Stimulated activated CD4-positive, alpha-beta T cell treated with anti-CD3 and anti-CD28 coated beads, TNF-alpha, amount 100 ng/mL, for 48 hours (primary cell): ENCODE results near the gene RHBDL2.
"Not testable (repeated sequence)": the region's sequence is repeated elsewhere in the genome, so short reads cannot be mapped to it uniquely, and the experiment has no call there.

Experiments used
- DNase-seq, 3 donors: peaks; one replicate each; pipeline ENCODE4 v3.0.0-alpha.2; 2020; ENCODE audit warnings: low read depth in 3 of 3

The RHBDL2 gene

DNA sequence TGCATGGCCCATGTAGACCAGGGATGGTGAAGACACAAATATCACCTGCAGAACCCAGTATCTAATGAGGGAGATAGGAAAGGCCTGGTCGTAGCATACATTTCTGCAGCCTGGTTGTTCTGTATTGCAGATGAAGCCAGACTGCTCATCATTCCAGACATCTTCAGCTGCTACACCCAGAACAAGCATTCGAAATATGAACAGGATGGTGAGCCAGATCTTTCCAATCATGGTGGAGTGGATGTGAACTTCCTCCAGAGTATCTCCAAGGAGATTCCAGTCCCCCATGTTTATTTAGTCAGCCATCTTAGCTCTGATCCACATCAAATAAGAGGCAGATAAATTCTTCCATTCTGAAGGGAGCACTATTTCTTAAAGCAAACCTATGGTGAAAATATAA is 65.8 kb downstream of the RHBDL2 start:
- DNase-seq = no peak

DNA sequence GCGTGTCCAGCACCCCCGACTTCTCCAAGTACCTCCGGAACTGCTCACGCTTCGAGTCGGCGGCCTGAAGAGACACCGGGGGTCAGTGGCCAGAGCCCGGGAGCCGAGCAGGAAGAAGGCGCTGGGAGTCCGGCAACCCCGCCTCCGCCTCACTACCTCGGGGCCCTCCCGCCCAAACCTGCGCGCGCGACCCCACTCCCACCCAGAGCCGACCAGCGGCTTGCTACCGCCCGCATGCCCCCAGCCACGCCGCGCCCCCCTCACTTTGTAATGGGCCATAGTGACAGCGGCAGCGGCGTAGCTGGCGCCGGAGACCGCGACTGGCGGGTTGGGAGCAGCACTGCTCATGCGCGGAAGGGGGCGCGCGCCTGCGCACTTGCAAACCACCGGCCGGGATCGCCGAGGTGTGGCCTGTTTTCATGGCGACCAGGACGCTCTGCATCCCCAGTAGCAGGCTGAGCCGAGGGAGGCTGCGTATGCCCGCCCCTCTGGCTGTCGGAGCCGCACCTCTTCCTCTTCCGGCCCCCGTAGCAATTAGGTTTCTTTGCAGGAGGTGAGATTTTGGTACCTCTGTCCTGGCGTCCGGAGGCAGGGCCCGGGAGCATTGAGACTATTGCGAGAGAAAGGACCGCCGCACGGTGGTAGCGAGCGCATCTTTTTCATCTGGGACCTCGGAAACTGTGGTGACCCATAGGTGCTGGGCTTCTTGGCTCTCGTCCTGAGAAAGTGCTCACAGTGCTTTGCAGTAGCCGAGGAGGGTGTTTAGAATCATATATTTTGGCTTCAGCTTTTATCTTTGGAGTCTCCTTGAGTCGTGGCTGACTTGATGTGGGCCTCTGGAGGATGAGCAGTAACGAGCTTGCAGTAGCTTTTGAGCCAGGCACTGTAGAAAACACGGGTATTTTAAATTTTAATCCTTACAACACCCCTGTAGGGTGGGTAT is 68.3 kb downstream of the RHBDL2 start, which contains the start of gene MYCBP:
TSS of gene MYCBP (minus strand) at position 322 of the 943 bp plus-strand sequence. CDS start at position 279, 43 bp downstream.
- DNase-seq = peak; percentile 91 to 94 (median 93)

DNA sequence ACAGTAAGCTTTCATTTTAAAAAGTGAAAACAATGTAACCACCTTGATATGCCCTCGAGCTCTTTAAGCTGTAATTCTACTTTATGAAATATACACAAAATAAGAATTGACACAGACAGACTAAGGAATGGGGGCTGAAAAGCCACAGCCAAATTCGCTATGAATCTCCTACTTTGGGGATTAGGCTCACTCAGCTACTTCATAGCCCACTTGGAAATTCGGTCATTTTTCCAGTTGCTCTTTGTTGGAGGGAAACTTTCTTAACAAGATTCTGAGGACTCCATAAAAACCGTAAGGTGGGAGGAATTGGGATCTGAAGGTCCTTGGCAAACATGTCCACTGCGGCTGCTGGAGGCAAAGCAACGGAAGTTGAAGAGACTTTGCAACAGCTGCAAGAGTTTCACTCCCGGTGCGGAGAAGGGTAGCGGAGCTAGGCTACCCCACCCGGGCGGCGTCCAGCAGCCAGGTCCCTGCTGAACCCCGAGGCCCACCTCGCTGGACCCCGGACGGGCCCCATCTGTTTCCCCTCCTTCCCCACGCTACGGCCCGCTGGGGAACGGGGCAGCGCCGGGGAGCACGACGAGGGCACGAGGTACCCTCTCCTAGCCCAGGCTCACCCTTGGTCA is 69.1 kb downstream of the RHBDL2 start:
- peak in 1 of 3 donors; percentile 15 for DNase-seq

DNA sequence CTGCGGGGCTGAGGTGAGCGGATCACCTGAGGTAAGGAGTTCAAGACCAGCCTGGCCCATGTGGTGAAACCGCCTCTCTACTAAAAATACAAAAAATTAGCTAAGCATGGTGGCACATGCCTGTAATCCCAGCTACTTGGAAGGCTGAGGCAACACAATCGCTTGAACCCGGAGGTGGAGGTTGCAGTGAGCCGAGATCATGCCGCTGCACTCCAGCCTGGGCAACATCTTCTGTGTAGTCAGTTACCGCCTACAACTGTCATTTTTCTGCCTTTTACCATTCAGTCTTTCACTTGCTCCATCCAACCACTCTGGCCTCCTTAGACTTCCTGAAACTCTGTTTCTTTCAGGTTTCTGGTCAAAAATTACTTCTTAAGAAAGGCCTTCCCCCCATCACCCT is 70.6 kb downstream of the RHBDL2 start:
- DNase-seq = no peak

DNA sequence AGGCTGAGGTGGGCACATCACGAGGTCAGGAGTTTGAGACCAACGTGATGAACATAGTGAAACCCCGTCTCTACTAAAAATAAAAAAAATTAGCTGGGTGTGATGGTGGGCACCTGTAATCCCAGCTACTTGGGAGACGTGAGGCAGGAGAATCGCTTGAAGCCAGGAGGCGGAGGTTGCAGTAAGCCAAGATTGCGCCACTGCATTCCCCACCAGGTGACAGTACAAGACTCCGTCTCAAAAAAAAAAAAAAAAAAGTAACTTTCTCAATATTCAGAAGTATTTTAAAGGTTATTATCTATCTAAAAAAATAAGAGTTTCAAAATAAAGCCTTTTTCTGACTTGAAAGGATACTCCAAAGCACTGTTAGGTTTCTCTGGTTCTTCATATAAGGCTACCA is 74.4 kb downstream of the RHBDL2 start:
- no peak for DNase-seq

DNA sequence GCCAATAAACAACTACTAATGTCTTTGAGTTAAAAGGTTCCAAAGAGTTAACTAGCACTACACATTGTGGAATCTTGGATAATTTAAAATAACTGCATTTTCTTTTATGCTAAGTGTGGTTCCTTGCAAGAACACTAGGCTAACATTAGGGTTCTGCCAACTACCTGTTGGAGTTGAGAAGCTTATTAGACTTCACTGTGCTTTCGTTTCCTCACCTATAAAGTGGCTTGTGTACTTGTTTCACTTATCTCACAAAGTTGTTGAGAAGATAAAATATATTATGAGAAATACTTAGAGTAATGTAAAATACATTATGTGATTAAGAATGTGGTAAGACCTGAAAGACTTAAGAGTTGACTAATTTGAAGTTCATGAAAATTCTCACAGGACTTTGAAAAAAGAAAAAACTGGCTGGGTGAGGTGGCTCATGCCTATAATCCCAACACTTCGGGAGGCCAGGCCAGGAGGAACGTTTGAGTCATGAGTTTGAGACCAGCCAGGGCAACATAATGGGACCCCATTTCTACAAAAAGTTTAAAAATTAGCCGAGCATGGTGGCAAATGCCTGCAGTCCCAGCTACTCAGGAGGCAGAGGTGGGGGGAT is 76.4 kb downstream of the RHBDL2 start:
- no peak for DNase-seq

DNA sequence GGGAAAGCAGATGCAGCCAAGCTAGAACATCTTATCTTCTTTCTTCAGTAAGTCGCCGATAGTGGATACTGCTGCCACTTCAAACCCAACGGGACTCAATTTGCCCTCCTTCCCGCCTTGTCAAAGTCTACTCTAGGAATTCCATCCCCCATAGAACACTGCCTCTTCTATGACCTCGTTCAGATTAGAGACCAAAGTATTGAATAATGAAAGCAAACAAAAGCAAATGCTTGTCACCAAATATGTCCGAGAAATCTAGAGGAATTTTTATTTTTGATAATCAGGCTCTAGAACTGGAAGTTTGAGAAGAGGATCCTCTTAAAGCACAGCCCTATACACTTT is 81.2 kb downstream of the RHBDL2 start:
- DNase-seq = no peak

DNA sequence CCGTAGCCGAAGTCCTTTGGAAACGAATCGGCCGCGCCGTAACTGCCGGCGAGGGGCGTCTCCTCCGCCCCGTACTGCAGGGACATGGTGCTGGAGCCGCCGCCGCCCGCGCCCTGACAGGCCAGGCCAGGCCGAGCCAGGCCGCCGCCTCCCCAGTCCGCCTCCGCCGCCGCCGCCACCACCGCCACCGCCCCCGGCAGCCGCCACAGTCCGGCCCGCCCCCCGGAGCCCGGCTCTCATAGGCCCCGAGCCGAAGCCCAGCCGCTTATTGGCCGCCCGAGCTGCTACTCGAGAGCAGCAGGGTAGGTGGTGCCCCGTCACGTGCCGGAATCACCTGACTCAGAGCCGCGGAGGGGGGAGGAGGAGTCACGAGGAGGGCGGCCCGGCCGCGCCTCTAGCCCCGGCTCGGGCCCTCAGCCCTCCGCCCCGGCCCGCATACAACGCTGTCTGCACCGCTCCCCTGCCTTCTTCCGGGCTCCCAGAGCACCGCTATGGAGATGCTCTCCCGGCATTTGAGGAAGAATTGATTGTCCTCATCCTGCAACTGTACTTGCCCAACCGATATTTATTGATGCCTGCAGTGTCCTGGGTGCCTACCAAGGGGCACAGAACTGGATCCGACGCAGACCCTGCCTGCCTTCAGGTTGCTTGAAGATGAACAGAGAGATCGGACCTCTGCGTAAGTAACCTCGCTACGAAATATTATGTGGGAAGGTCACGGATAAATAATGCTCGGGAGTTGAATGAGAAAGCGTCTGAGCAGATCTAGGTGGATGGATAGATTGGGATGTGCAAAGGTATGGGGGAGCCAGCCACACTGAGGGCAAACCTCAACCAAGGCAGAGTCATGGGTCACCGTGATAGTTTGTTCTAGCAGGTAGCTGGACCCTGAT is 81.8 kb downstream of the RHBDL2 start, which contains the start of gene RRAGC:
TSS of gene RRAGC (minus strand) at position 212 of the 893 bp plus-strand sequence. CDS start at position 86, 126 bp downstream.
- peak; percentile 95 to 98 (median 97) for DNase-seq

DNA sequence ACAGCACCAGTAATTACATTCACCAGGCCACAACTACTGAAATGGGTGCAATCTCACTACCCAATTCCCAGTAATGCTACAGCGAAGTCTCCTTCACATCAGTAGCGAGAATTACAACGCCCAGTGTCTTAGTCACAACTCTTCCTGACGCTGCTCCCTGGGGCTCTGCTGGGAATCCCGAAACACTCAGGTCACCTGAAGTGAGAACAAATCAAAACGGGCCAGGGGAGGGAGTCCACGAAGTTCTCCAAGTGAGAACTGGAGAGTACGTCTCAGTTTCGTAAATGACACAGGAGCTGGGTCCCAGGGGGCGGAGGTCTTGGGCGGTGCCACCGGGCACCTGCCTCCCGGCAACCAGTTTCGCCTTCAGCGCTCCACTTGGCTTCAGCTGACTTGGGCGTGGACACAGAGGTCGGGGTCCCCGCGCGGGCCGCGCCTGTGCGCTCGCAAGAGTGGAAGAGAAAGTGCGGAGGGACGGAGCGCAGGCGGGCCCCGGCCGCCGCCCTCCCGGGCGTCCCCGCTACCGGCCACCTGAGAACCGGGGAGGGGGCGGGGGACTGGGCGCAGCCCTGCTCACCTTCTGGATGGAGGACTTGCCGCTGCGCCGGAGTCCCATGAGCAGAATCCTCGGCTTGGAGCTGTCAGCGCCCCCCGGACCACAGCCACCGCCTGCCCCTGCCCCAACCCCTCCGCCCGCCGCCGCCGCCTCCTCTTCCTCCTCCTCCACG is 82.6 kb downstream of the RHBDL2 start:
- peak; percentile 29 to 37 (median 32) for DNase-seq

DNA sequence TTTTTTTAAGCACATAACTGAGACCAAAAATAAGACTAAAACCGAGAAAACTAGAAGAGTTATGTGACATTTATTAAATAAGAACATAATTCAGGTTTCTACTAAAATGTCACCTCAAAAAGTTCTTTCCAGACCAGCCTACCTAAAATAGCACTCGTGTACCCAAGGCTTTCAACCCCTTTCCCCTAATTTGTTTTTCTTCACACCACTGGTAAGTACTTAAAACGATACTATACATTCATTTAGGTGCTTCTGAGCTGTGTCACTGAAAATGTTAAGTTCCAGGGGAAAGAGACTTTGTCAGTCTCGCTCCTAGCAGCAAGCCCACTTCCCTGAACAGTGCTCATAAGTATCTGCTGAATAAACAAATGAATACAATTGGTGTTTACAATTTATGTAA is 88.8 kb downstream of the RHBDL2 start:
- DNase-seq = no peak

DNA sequence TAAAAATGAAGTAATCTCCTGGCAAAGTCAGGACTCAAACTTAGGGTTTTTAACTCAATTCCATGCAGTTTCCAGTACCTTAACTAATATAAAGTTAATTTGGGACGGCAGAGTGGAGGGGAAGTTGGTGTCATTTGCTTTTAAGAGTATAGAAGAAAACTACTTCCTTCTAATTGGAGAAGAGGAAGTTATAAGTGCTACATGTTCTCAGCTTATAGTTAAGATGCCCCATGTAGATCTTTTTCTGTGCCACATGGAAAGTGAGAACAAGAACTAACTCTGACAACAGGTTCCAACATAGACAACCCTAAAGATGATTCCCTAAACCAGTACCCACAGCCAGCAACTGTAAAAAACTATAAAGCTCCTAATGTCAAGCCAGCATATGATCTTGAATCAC is 93.6 kb downstream of the RHBDL2 start:
- DNase-seq = no peak

DNA sequence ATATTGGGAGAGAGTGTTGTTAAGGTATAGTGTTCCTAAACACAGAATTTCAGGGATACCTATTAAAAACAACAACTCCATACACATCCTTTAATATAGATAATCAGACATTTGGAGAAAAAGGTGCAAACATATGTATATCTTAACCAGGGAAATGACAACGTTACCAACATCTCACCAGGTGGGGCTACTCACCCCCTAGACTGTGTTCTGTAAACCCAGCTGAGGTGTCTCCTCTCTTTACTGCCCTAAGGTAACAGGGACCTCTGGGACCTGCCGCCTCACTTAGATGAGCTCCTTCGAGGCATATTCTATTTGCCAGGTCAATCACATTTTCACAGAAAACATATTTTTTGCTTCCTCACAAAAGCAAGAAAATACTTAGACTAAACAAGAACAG is 95.4 kb downstream of the RHBDL2 start:
- no peak for DNase-seq

DNA sequence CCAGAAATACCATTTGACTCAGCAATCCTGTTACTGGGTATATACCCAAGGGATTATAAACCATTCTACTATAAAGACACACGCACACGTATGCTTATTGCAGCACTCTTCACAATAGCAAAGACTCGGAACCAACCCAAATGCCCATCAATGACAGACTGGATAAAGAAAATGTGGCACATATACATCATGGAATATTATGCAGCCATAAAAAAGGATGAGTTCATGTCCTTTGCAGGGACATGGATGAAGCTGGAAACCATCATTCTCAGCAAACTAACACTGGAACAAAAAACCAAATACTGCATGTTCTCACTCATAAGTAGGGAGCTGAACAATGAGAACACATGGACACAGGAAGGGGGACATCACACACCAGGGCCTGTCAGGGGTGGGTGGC is 96.5 kb downstream of the RHBDL2 start:
- DNase-seq = not testable (repeated sequence)

DNA sequence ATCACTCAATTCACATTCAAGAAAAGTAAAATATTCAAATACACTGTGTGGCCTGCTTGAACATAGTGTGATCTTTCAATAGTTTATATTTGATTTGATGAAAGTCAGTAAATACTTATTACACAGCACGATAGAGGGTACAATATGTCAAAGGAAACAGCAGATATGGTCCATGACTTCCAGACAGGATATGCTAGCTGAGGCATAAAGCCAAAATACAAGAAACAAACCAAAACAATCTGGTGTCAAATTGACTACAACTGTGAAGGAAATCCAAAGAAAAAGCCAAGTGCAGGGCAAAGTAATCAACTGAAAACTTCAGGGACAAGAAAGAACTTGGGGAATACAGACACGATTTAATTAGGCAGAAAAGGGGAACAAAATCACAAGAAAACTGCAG is 101.3 kb downstream of the RHBDL2 start:
- DNase-seq = no peak

DNA sequence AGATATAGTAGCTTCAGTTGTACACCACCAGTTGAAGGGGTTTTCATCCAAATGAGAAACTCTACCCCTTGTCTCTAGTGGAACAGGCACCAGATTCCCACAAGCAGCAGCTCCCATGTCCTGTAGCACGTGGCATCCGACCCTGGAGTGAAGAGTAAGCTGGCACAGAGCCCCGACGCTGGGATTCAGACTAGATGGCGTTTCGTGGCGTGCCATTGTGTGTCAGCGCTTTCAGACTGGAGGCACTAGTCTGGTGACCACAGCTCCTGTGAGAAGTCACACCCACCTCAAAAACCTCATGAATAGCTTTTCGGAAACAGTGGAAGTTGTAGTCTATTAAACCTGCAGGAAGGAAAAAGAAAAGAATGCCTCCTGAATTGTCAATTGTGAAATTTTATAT is 102.3 kb downstream of the RHBDL2 start:
- DNase-seq = no peak

DNA sequence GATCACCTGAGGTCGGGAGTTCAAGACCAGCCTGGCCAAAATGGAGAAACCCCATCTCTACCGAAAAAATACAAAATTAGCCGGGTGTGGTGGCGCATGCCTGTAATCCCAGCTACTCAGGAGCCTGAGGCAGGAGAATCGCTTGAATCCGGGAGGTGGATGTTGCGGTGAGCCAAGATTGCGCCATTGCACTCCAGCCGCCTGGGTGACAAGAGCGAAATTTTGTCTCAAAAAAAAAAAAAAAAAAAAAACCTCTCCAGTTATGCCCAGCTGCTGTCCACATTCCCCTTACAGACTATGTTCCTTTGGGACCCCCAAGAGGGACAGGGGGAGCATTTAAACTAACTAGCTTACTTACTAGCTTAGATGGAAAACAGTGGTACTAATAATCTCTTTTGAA is 105.3 kb downstream of the RHBDL2 start:
- not testable (repeated sequence) for DNase-seq
